Glutamatergic neuron (in vitro differentiated cells): Measurements from ENCODE around the gene SCN4A. TPM values are rescaled to one million over a fixed set of nuclear protein-coding genes. Genes with fewer than 3 reads are reported as not detected.

Experiments
- DNase-seq: peaks from one replicate; pipeline ENCODE4 v3.0.0; 2022
- H3K27ac Mint-ChIP-seq: one replicate; pipeline ENCODE4 v1.8.0; 2020; ENCODE audit warnings: mild to moderate bottlenecking, mixed read lengths, inconsistent platforms; ENCODE audit not compliant: unreplicated experiment
- H3K27me3 Mint-ChIP-seq: one replicate; pipeline ENCODE4 v1.8.0; 2020; ENCODE audit warnings: mild to moderate bottlenecking, moderate library complexity, mixed read lengths, inconsistent platforms; ENCODE audit not compliant: unreplicated experiment
- H3K36me3 Mint-ChIP-seq: one replicate; pipeline ENCODE4 v1.8.0; 2020; ENCODE audit warnings: mild to moderate bottlenecking, mixed read lengths, inconsistent platforms; ENCODE audit not compliant: unreplicated experiment
- H3K4me1 Mint-ChIP-seq: one replicate; pipeline ENCODE4 v1.8.0; 2020; ENCODE audit warnings: mild to moderate bottlenecking, low read depth, mixed read lengths, inconsistent platforms; ENCODE audit not compliant: unreplicated experiment
- H3K4me3 Mint-ChIP-seq: one replicate; pipeline ENCODE4 v1.8.0; 2020; ENCODE audit warnings: mild to moderate bottlenecking, mixed read lengths, inconsistent platforms; ENCODE audit not compliant: unreplicated experiment
- H3K9me3 Mint-ChIP-seq: one replicate; pipeline ENCODE4 v1.8.0; 2020; ENCODE audit warnings: mild to moderate bottlenecking, moderate library complexity, mixed read lengths, inconsistent platforms; ENCODE audit not compliant: unreplicated experiment
- total RNA-seq: library from RNA; stranded (reverse); fragmentation: NEBNext Ultra II Directional; extraction: Animal tissue kit (Norgen Biotek cat#: 25700); gene quantifications from one replicate; pipeline ENCODE4 v1.2.1, GENCODE V29; 2021; ENCODE audit not compliant: unreplicated experiment
- TF ChIP-seq, protein P1 (sequence below): fragments of 200-600 bp; sonication (generic); IDR thresholded peaks from one replicate; pipeline ENCODE4 v1.5.0; 2021; ENCODE audit not compliant: partially characterized antibody, unreplicated experiment

Gene SCN4A
- total RNA-seq, 1 donor from 2014 or later: 7.9 TPM

DNA sequence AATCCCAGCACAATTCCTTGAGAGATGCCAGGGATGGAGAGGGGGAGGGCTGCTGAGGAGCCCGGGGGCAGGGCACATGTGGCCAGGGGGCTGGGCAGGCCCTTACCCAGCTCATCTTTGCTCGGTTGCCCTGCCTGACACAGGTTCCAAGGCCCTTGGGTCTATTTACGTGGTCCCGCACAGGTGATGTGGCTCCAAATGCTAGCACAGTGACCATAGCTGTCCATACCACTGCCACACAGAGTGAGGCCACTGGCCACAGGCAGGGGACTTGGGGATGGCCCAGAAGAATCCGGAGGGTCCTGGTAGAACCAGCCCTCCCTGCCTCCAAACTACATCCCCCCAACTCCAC lies 15.4 kb upstream of the SCN4A start:
- no peak overlapping the region for H3K27ac Mint-ChIP-seq
- peak; percentile 4 for DNase-seq
- no peak overlapping the region for H3K4me3 Mint-ChIP-seq
- H3K36me3 Mint-ChIP-seq: no peaks in the 10 kb centered on the region
- peaks cover 14% of the 10 kb centered on the region for H3K27me3 Mint-ChIP-seq
- H3K4me1 Mint-ChIP-seq: peaks cover 14% of the 10 kb centered on the region
- TF ChIP-seq, protein P1, sequence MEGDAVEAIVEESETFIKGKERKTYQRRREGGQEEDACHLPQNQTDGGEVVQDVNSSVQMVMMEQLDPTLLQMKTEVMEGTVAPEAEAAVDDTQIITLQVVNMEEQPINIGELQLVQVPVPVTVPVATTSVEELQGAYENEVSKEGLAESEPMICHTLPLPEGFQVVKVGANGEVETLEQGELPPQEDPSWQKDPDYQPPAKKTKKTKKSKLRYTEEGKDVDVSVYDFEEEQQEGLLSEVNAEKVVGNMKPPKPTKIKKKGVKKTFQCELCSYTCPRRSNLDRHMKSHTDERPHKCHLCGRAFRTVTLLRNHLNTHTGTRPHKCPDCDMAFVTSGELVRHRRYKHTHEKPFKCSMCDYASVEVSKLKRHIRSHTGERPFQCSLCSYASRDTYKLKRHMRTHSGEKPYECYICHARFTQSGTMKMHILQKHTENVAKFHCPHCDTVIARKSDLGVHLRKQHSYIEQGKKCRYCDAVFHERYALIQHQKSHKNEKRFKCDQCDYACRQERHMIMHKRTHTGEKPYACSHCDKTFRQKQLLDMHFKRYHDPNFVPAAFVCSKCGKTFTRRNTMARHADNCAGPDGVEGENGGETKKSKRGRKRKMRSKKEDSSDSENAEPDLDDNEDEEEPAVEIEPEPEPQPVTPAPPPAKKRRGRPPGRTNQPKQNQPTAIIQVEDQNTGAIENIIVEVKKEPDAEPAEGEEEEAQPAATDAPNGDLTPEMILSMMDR: no peak
- H3K9me3 Mint-ChIP-seq: peaks cover 8% of the 10 kb centered on the region

DNA sequence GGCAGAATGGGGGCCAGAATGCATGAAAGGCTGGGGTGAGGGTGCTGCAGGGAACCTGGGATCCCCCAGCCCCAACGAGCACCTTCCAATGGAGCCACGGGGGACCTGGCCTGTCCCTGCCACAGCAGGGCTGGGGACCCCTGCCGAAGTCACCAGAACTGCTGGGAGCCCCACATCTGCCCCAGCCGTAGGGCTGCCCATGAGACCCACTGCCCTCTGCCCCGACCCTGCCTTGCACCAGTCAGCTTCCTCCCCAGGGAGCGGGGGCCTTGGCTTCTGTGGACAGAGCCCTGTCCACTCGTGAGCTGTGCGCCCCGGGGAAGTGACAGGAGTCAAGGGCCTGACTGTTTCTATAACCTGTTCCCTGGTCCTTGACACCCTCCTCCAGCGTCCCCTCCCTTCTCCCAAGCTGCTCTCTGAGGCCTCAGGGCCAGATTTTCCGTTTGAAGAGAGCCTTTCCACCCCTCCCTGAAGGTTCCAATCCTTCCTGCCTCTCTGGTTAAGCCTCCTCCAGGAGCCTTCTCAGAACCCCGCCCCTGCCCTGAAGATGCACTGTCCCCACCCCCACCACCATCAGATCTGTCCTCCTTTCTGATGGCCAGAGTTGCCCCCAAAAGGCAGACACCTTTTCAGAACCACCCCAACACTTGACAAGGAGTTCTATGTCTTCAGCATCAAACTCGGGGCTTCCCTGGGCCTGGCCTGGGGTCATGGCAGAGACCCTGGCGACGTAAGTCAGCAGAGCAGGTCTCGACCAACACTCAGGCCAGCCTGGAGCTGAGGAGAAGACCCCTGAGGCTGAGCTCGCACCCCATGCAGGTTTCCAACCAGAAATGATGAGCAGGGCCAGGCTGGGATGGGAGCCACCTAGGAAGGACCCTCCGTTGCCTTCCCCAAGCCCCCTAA lies 14.8 kb upstream of the SCN4A start:
- Mint-ChIP-seq H3K27me3 (peaks cover 11% of the 10 kb centered on the region), H3K36me3 (peaks cover 5% of the 10 kb centered on the region), H3K27ac (no peak overlapping the region), H3K4me1 (peaks cover 14% of the 10 kb centered on the region), H3K9me3 (peaks cover 12% of the 10 kb centered on the region), H3K4me3 (no peak overlapping the region)
- no peak for DNase-seq
- TF ChIP-seq, protein P1: no peak

DNA sequence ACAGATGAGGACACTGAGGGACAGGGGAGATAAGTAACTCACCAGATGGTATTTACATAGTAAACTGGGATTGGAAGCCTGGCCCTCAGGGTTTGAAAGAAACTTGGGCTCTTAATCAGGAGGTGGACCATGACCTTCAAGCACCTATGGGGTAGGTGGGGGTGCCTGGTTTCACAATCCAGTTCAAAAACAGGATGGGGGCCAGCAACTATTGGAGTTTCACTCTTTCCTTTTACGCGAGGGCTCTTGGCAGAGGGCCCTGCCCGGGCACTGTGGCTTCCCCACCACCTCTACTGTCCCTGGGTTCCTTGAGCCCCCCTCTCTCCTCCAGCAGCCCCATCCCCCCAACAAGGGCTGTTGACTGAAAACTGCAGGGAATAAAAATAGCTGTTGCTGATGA lies 14.1 kb upstream of the SCN4A start:
- Mint-ChIP-seq H3K4me1 (peaks cover 12% of the 10 kb centered on the region), H3K36me3 (peaks cover 9% of the 10 kb centered on the region), H3K27ac (no peak overlapping the region), H3K27me3 (peaks cover 6% of the 10 kb centered on the region), H3K4me3 (no peak overlapping the region), H3K9me3 (peaks cover 12% of the 10 kb centered on the region)
- TF ChIP-seq, protein P1: no peak
- no peak for DNase-seq

DNA sequence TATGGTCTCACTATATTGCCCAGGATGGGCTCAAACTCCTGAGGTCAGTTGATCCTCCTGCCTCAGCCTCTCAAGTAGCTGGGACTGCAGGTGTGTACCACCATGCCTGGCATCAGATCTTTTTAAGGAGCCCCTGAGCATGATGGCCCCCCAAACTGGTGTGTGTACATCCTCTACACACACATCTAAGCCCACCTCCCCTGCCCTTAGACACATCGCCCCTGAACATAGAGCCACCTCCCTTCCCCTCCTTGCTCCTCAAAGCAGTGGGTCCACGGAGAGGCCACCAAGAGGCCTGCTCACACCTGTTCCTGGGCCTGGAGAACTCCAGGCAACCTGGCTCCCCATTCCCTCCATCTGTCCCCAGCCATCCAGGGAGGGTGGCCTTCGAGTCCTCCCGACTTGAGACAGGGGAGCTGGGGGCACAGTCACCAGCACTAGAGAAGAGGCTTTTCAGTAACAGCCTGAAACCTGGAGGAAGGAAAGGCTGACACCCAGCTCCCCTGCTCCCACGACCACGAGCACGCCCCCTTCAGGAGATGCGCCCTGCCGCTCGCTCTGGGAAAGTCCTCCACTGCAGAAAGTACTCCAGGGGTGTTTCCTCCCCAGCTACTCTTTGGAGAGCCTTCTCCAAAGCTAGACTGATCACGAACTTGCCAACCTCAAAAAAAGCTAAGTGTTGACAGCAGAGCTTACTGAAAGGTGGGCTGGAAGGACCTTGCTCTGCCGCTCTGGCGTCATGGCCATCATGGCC lies 12.8 kb upstream of the SCN4A start:
- peaks cover 12% of the 10 kb centered on the region for H3K9me3 Mint-ChIP-seq
- peaks cover 6% of the 10 kb centered on the region for H3K27me3 Mint-ChIP-seq
- no peak for DNase-seq
- TF ChIP-seq, protein P1: no peak
- H3K27ac Mint-ChIP-seq: no peak overlapping the region
- peaks cover 6% of the 10 kb centered on the region for H3K4me1 Mint-ChIP-seq
- peaks cover 9% of the 10 kb centered on the region for H3K36me3 Mint-ChIP-seq
- H3K4me3 Mint-ChIP-seq: no peak overlapping the region
